IgD-negative memory B cell (primary cell): ENCODE measurements around the gene SYT4. TPM values are rescaled to one million over a fixed set of nuclear protein-coding genes. Genes with fewer than 3 reads are reported as not detected.

ENCODE experiments used
- H3K27ac Mint-ChIP-seq, 3 donors: one replicate each; pipeline ENCODE4 v1.8.0; 2020 to 2022; ENCODE audit warnings: mild to moderate bottlenecking in 3 of 3, mixed read lengths in 3 of 3, moderate library complexity in 1 of 3
- H3K27me3 Mint-ChIP-seq: one replicate; pipeline ENCODE4 v1.8.0; 2021; ENCODE audit warnings: mixed read lengths
- H3K36me3 Mint-ChIP-seq: one replicate; pipeline ENCODE4 v1.8.0; 2020; ENCODE audit warnings: mild to moderate bottlenecking, mixed read lengths
- H3K4me1 Mint-ChIP-seq, 3 donors: one replicate each; pipeline ENCODE4 v1.8.0; 2020 to 2022; ENCODE audit warnings: mixed read lengths in 3 of 3, mild to moderate bottlenecking in 1 of 3
- H3K4me3 Mint-ChIP-seq, 4 donors: one replicate each; pipeline ENCODE4 v1.8.0; 2020 to 2022; ENCODE audit warnings: mild to moderate bottlenecking in 4 of 4, mixed read lengths in 4 of 4, moderate library complexity in 3 of 4
- H3K9me3 Mint-ChIP-seq, 3 donors: one replicate each; pipeline ENCODE4 v1.8.0; 2020 to 2021; ENCODE audit warnings: mixed read lengths in 3 of 3, mild to moderate bottlenecking in 1 of 3
- polyA plus RNA-seq: library from polyadenylated mRNA; unstranded; fragments of 300-500 nt; fragmentation: Illumina TruSeq; gene quantifications from one replicate; pipeline ENCODE4 v1.2.3, GENCODE V29; 2021

Gene SYT4
- polyA plus RNA-seq, 1 donor from 2014 or later = not detected

DNA sequence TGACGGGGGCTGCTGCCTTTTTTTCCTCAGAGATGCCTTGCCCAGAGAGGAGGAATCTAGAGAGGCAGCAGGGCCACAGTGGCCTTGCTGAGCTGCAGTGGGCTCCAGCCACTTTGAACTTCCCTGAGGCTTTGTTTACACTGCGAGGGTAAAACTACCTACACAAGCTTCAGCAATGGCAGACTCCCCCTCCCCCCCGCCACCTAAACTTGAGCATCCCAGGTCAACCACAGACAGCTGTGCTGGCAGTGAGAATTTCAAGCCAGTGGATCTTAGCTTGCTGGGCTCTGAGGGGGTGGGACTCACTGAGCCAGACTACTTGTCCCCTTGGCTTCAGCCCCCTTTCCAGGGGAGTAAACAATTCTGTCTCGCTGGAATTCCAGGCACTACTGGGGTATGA lies 11.8 kb downstream of the SYT4 start:
- H3K9me3 Mint-ChIP-seq = peaks cover 0 to 8% (median 0%) of the 10 kb centered on the region in 3 donors

DNA sequence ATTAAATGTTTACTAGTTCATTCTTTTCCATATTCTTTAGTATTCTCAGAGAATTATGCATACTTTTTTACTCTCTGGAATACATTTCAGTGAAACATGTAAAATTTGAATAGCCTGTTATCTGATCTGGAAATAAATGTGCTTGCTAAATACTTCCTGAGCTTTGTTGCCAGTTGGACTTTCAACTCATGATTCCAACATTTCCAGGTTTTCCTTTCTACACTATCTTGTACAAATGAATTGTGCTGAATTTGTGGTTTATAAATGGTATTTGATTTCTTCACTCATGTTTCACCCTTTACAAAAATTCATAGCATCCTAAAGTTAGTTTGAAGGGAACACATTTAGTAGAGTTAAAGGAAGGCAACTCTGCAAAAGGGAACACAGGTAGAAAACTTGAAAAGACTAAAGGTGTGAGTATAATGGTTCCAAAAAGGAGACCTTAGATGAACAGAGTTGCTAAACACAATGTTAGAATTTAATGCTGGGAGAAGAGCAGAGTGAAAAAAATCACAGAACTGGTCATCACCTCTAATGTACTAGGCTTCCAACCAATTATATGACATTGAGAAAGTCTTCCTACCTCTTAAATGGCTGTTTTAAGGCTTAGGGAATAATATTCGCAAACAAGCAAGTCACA lies 28.6 kb downstream of the SYT4 start:
- peaks cover 0 to 1% (median 0%) of the 10 kb centered on the region in 3 donors for H3K9me3 Mint-ChIP-seq
- no peak overlapping the region for H3K4me3 Mint-ChIP-seq
- H3K36me3 Mint-ChIP-seq = no peaks in the 10 kb centered on the region
- H3K27me3 Mint-ChIP-seq = no peaks in the 10 kb centered on the region
- no peak overlapping the region for H3K27ac Mint-ChIP-seq
- peaks cover 0 to 1% (median 0%) of the 10 kb centered on the region in 3 donors for H3K4me1 Mint-ChIP-seq

More for the DNA sequence above, 11.8 kb downstream of the SYT4 start:
- Mint-ChIP-seq H3K27ac (no peak overlapping the region), H3K4me1 (no peaks in the 10 kb centered on the region), H3K27me3 (no peaks in the 10 kb centered on the region), H3K36me3 (no peaks in the 10 kb centered on the region), H3K4me3 (no peak overlapping the region)

DNA sequence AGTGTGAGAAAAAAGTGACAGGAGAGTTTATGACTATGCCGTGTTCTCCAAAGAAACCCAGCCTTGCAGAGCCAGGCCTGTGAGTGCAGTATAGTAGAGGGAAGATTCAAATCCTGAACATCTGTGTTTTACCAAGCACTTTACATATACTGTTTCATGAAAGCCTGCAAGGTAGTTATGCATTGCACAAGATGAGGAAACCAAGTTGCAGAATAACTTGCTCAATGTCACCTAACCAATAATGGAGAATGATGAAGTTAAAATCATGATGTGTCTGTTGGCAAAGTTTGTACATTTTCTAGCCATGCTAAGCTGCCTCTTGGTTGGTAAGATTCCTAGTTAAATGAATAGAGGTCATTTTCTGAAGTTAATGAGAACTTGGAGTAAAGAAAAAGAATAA lies 29.3 kb downstream of the SYT4 start:
- Mint-ChIP-seq H3K4me3 (no peak overlapping the region), H3K27ac (no peak overlapping the region), H3K36me3 (no peaks in the 10 kb centered on the region), H3K9me3 (peaks cover 0 to 1% (median 0%) of the 10 kb centered on the region in 3 donors), H3K27me3 (no peaks in the 10 kb centered on the region), H3K4me1 (peaks cover 0 to 1% (median 0%) of the 10 kb centered on the region in 3 donors)

DNA sequence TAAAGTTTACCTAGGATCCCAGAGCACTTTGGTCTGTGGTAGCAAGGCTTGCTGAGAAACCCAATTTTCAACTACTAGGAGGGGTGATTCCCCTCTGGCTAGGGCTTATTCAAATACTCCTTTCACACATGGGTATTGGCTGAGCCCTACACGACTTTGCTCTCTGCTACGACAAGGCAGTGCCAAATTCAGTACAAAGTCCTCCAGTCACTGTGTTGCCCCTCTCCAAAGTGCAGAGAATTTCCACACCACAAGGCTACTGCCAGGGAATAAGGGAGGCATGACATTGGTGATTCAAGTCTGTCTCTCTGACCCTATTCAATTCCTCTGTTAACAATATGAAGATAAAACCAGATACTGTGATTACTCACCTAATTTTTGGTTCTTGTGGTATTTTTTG lies 38.9 kb downstream of the SYT4 start:
- Mint-ChIP-seq H3K9me3 (peaks cover 0 to 6% (median 0%) of the 10 kb centered on the region in 3 donors), H3K36me3 (no peaks in the 10 kb centered on the region), H3K4me3 (no peak overlapping the region), H3K4me1 (no peaks in the 10 kb centered on the region), H3K27me3 (no peaks in the 10 kb centered on the region), H3K27ac (no peak overlapping the region)

DNA sequence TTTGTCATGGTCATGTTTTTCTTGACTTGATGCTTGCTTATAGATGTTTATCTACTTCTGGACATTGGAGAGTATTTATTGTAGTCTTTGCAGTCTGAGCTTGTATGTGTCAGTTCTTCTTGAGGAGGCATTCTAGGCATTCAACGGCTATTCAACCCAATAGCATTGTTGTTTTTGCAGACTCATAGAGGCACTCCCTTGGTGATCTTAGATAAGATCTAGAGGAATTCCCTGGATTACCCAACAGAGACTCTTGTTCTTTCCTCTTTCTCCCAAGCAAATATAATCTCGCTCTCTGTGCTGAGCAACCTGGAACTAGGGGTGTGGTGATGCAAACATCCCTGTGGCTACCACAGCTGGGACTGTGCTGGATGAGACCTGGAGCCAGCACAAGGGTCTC lies 40.4 kb downstream of the SYT4 start:
- Mint-ChIP-seq H3K27ac (no peak overlapping the region), H3K4me1 (no peaks in the 10 kb centered on the region), H3K36me3 (no peaks in the 10 kb centered on the region), H3K9me3 (peaks cover 3 to 6% (median 5%) of the 10 kb centered on the region in 3 donors), H3K27me3 (no peaks in the 10 kb centered on the region), H3K4me3 (no peak overlapping the region)

DNA sequence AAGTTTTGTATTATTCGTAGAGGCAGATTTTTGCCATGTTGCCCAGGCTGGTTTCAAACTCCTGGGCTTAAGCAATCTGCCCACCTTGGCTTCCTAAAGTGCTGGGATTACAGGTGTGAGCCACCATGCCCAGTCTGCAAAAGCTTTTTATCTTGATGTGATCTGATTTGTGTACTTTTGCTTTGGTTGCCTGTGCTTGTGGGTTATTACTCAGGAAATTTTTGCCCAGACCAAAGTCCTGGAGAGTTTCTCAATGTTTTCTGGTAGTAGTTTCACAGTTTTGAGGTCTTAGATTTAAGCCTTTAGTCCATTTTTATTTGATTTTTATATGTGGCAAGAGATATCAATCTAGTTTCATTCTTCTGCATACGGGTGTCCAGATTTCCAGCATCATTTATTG lies 42.4 kb downstream of the SYT4 start:
- Mint-ChIP-seq H3K9me3 (peaks cover 3 to 7% (median 5%) of the 10 kb centered on the region in 3 donors), H3K4me1 (no peaks in the 10 kb centered on the region), H3K4me3 (no peak overlapping the region), H3K36me3 (no peaks in the 10 kb centered on the region), H3K27ac (no peak overlapping the region), H3K27me3 (no peaks in the 10 kb centered on the region)

DNA sequence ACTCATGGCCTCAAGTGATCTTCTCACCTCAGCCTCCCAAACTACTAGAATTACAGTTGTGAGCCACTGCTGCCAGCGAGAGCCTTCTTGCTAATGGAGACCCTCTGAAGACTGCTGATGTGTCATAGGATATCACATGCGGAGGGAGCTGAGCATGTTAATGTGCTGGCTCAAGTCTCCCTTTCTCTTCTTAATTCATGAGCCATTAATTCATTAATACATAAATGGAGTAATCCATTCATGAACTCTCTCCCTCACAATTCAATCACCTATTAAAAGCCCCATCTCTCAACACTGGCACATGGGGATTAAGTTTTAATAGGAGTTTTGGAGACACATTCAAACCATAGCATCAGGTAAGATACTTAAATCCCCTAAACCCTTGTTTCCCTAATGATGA lies 54.8 kb downstream of the SYT4 start:
- no peak overlapping the region for H3K27ac Mint-ChIP-seq
- H3K4me3 Mint-ChIP-seq = no peak overlapping the region
- H3K27me3 Mint-ChIP-seq = no peaks in the 10 kb centered on the region
- peaks cover 0 to 3% (median 2%) of the 10 kb centered on the region in 3 donors for H3K9me3 Mint-ChIP-seq
- peaks cover 0 to 2% (median 0%) of the 10 kb centered on the region in 3 donors for H3K4me1 Mint-ChIP-seq
- H3K36me3 Mint-ChIP-seq = no peaks in the 10 kb centered on the region

DNA sequence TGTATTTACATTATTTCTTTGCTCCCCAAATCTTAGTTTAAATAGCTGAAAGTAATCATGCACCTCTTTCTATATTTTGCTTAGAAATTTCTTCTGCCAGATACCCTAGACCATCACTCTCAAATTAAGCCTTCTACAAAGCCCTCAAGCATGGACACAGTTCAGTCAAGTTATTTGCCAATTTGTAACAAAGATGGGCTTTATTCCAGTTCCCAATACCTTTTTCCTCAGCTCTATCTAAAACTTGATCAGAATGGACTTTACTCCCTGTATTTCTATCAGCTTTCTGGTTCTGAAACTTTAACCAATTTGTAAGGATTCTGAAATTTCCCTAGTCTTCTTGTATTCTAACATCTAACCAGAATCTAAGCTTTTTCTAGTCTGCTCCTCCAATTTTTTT lies 56.6 kb downstream of the SYT4 start:
- Mint-ChIP-seq H3K4me3 (no peak overlapping the region), H3K9me3 (peaks cover 2 to 3% (median 3%) of the 10 kb centered on the region in 3 donors), H3K4me1 (peaks cover 0 to 2% (median 0%) of the 10 kb centered on the region in 3 donors), H3K27me3 (no peaks in the 10 kb centered on the region), H3K36me3 (no peaks in the 10 kb centered on the region), H3K27ac (no peak overlapping the region)

Other genes starting within 250 kb of the SYT4 start
- gene RIT2, start 161.8 kb downstream of the SYT4 start, polyA plus RNA-seq = not detected